Activated T-helper 9 cell treated with anti-CD3 and anti-CD28 coated beads, Interleukin-2, amount 50 U/mL, for 16 hours (primary cell): ENCODE measurements around the gene PCIF1.

Experiments used
- DNase-seq: peaks from one replicate; pipeline ENCODE4 v3.0.0-alpha.2; 2020; ENCODE audit warnings: low read depth

The PCIF1 gene

GRCh38 chr20:45904583-45905504 lies 29.6 kb upstream of the PCIF1 start:
- no peak for DNase-seq

- DNase-seq, result no peak
Observed at GRCh38 chr20:45905505-45906079, 28.9 kb upstream of the PCIF1 start.

- DNase-seq, result no peak
Observed at GRCh38 chr20:45907219-45907948, 27.1 kb upstream of the PCIF1 start.

- no peak for DNase-seq
Observed at GRCh38 chr20:45908084-45908483, 26.4 kb upstream of the PCIF1 start.

- no peak for DNase-seq
Observed at GRCh38 chr20:45909336-45909808, 25.1 kb upstream of the PCIF1 start.

GRCh38 chr20:45909817-45910669 lies 24.4 kb upstream of the PCIF1 start:
- no peak for DNase-seq

- peak; percentile 86 for DNase-seq
Observed at GRCh38 chr20:45910670-45911485, 23.6 kb upstream of the PCIF1 start.

- no peak for DNase-seq
Observed at GRCh38 chr20:45911486-45912343, 22.8 kb upstream of the PCIF1 start, which contains the start of gene PLTP. Gene PLTP, minus strand, starts transcription at chr20:45912155. Its CDS starts 703 bp downstream, at chr20:45911452.

GRCh38 chr20:45912344-45912682 lies 22.2 kb upstream of the PCIF1 start:
- no peak for DNase-seq

GRCh38 chr20:45913116-45913515 lies 21.4 kb upstream of the PCIF1 start:
- DNase-seq, result no peak

- DNase-seq, result no peak
Observed at GRCh38 chr20:45917790-45918141, 16.7 kb upstream of the PCIF1 start.

GRCh38 chr20:45918182-45918737 lies 16.2 kb upstream of the PCIF1 start:
- no peak for DNase-seq

- no peak for DNase-seq
Observed at GRCh38 chr20:45918779-45919537, 15.5 kb upstream of the PCIF1 start.

GRCh38 chr20:45919542-45920399 lies 14.7 kb upstream of the PCIF1 start:
- no peak for DNase-seq

- DNase-seq, result no peak
Observed at GRCh38 chr20:45920462-45921336, 13.8 kb upstream of the PCIF1 start.

- DNase-seq, result no peak
Observed at GRCh38 chr20:45921337-45922189, 12.9 kb upstream of the PCIF1 start.
